Skeletal muscle satellite cell (primary cell): ENCODE results near the gene ATP9A.
"Not testable (repeated sequence)": the region's sequence is repeated elsewhere in the genome, so short reads cannot be mapped to it uniquely, and the experiment has no call there.

ENCODE experiments used
- H3K27me3 ChIP-seq: 2 replicates; pipeline ENCODE4 v1.7.0; 2013; ENCODE audit warnings: low read length; ENCODE audit not compliant: control insufficient read depth, insufficient read depth
- H3K36me3 ChIP-seq: 2 replicates; pipeline ENCODE4 v1.7.0; 2013; ENCODE audit warnings: mild to moderate bottlenecking, control low read depth, low read length; ENCODE audit not compliant: insufficient read depth
- H3K4me1 ChIP-seq: 2 replicates; pipeline ENCODE4 v1.7.0; 2013; ENCODE audit warnings: low read length; ENCODE audit not compliant: control insufficient read depth, insufficient read depth
- H3K4me2 ChIP-seq: 2 replicates; pipeline ENCODE4 v1.7.0; 2013; ENCODE audit warnings: mild to moderate bottlenecking, low read length
- H3K4me3 ChIP-seq: 2 replicates; pipeline ENCODE4 v1.7.0; 2013; ENCODE audit warnings: low read length
- H3K9ac ChIP-seq: 2 replicates; pipeline ENCODE4 v1.7.0; 2013; ENCODE audit warnings: mild to moderate bottlenecking, low read depth, low read length, moderate library complexity
- H3K9me3 ChIP-seq: replicated peaks from 2 replicates; pipeline ENCODE4 v1.7.0; 2013; ENCODE audit warnings: mild to moderate bottlenecking, control low read depth, low read length

ATP9A gene

DNA sequence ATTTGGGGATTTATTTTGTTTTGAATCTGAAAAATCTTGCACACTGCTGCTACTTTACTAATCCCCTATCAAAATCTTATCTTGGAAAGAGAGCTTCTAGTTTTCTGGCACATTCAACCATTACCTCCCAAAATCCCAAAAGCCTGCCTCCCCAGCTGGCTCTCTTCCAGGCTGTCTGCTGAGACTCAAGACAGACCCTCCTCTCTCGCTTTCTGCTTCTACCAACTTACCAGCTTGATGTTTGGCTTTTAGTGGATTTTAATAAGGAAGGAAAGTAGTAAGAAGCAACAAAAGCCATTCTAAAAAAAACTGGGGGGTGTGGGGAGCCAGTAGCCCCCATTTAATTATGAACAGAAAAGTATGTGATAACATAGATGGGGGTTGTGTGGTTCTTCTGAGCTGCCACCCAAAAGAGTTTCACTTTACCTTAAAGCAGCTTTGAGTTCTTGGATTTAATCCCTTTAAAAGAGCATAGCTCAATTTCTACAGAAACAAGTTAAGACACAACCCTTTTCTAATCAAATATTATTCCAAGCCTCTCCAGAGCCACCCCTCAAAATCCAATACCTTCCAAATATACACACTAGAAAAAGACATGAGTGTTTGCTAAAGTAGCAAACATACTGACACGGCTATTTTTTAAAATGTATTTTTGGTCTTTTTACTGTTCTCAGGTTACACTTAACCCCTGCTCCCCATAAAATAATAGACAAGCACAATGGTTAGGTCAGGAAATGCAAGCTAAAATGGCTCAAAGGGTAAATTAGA is 71.7 kb downstream of the ATP9A start:
- Histone ChIP-seq H3K4me1 (peaks cover 23% of the 10 kb centered on the region), H3K9me3 (no peaks in the 10 kb centered on the region), H3K4me2 (peak overlapping the region; percentile 39), H3K4me3 (no peak overlapping the region), H3K36me3 (no peaks in the 10 kb centered on the region), H3K27me3 (no peaks in the 10 kb centered on the region), H3K9ac (peak overlapping the region; percentile 4)

DNA sequence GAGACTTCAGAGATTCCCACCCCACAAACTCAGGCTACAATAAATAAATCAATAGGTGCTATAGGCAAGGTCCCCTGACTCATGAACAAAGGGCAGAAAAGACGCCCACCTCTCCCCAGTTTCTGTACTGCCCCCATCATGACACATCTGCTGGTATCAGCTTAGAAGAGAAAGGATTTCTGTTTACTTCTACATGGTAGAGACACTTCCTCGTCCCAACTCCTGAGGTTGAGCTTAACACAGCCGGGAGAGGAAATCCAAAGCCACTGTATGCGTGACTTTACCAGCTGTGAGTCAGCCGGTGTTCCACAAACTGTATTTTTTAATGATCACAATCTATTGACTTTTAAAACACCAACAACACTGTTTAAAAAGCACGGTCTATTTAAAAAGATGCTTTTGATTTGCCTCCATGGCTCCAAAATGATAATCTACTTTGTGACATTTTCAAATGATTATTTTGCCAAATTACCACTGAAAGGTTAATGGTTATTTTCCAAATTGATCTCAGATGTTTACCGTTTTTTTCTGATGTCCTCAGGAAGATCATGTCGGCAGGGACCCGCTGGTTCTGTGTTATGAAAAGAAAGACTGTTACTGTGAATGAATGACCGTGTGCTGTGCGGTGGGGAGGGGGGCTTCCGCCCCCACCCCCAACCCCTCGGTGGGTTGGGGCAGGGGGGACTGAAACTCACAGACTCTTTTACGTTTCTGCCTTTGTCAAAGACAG is 72.5 kb downstream of the ATP9A start:
- no peaks in the 10 kb centered on the region for H3K9me3 ChIP-seq
- no peak overlapping the region for H3K4me3 ChIP-seq
- H3K4me1 ChIP-seq = peaks cover 23% of the 10 kb centered on the region
- no peaks in the 10 kb centered on the region for H3K36me3 ChIP-seq
- H3K27me3 ChIP-seq = no peaks in the 10 kb centered on the region
- H3K9ac ChIP-seq = peak overlapping the region; percentile 11
- peak overlapping the region; percentile 39 for H3K4me2 ChIP-seq

- Histone ChIP-seq H3K4me2 (no peak overlapping the region), H3K9me3 (no peaks in the 10 kb centered on the region), H3K27me3 (no peaks in the 10 kb centered on the region), H3K9ac (no peak overlapping the region), H3K4me1 (peaks cover 23% of the 10 kb centered on the region), H3K36me3 (no peaks in the 10 kb centered on the region), H3K4me3 (no peak overlapping the region)
Observed at GRCh38 chr20:51692806-51693400, 75.3 kb downstream of the ATP9A start.

- Histone ChIP-seq H3K9ac (no peak overlapping the region), H3K4me2 (no peak overlapping the region), H3K27me3 (no peaks in the 10 kb centered on the region), H3K4me1 (peaks cover 20% of the 10 kb centered on the region), H3K4me3 (no peak overlapping the region), H3K9me3 (no peaks in the 10 kb centered on the region), H3K36me3 (no peaks in the 10 kb centered on the region)
Observed at GRCh38 chr20:51691703-51692102, 76.5 kb downstream of the ATP9A start.

DNA sequence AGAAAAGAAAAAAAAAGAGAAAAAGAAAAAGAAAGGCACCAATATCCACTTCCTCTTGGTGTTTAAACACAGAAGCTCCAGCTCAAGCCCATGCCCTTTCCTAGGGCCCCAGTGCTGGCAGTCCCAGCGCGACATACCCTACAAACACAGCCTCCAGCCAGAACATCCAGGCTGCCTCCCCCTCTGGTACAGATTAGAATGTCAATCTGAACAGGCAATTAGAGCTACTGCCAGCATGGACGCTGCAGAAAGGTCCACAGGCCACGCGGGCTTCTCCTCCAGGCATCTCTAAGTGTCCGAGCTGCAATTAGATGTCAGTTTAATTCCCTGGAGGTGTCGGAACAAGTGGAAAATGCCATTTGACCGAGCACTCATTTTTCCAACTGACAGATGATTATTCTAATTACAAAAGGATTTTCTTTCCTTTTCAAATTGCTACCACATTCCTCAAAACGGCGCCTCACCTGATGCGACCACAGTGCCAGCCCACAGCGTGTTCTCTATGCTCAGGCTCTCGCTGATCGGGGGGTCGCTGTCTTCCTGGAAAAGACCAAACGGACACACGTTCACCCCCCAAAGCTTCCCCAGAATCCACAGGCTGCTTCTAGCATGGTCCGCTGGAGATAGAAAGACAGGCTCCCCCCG is 79.5 kb downstream of the ATP9A start:
- Histone ChIP-seq H3K4me1 (peaks cover 6% of the 10 kb centered on the region), H3K9me3 (no peaks in the 10 kb centered on the region), H3K4me2 (no peak overlapping the region), H3K36me3 (no peaks in the 10 kb centered on the region), H3K27me3 (no peaks in the 10 kb centered on the region), H3K4me3 (no peak overlapping the region), H3K9ac (no peak overlapping the region)

- Histone ChIP-seq H3K27me3 (no peaks in the 10 kb centered on the region), H3K9me3 (no peaks in the 10 kb centered on the region), H3K4me1 (peaks cover 6% of the 10 kb centered on the region), H3K9ac (peak overlapping the region; percentile 1), H3K36me3 (no peaks in the 10 kb centered on the region), H3K4me3 (no peak overlapping the region), H3K4me2 (no peak overlapping the region)
Observed at GRCh38 chr20:51687630-51688029, 80.6 kb downstream of the ATP9A start.

DNA sequence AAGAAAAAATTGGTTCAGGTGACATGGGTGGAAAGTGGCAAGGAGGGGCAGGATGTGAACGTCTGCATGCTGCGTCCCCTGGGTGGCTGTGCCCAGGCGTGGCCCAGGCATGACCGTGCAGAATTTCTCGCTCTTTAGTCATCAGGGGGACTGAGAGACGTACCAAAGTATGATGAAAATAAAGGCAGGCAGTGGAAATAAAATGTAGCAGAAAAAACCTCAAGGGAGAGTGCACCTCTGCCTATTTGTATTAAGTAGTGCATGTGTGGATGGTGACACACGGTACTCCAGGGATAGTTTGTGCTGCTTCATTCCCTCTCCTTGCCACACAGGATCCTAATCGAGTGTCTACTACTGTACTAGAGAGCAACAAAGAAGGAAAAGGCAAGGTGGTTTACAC is 81.1 kb downstream of the ATP9A start:
- Histone ChIP-seq H3K4me3 (no peak overlapping the region), H3K9ac (peak overlapping the region; percentile 1), H3K27me3 (no peaks in the 10 kb centered on the region), H3K9me3 (no peaks in the 10 kb centered on the region), H3K4me2 (no peak overlapping the region), H3K4me1 (peaks cover 6% of the 10 kb centered on the region), H3K36me3 (no peaks in the 10 kb centered on the region)

- not testable (repeated sequence) for H3K4me1 ChIP-seq, H3K36me3 ChIP-seq, H3K9ac ChIP-seq, H3K4me2 ChIP-seq, H3K27me3 ChIP-seq, H3K9me3 ChIP-seq, H3K4me3 ChIP-seq
Observed at GRCh38 chr20:51685494-51685893, 82.7 kb downstream of the ATP9A start.

DNA sequence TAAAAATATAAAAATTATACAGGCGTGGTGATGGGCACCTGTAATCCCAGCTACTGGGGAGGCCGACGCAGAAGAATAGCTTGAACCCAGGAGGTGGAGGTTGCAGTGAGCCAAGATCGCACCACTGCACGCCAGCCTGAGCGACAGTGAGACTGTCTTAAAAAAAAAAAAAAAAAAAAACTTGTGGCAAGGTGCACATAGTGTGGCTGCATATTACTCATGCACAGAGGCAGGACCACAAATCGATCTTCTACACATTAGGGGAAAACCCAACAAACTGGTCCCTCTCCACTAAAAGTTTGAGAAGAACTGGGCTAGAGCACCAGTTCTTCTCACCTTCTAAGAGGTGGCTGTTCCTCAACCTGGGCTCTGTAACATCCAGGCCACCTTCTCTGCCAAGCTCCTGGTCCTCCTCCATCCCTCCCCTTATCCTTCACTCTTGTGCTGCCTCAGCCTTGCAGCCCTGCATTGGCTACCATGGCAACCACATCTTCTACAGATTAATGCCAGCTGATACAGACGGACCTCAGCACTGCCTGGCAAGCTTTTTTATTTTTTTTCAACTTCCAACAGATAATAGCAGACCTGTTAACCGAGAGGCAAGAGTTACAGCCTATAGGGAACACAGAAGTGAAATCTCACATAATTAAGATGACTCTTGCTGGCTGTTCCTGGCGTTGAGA is 88.0 kb downstream of the ATP9A start:
- no peaks in the 10 kb centered on the region for H3K4me1 ChIP-seq
- no peaks in the 10 kb centered on the region for H3K9me3 ChIP-seq
- H3K36me3 ChIP-seq = no peaks in the 10 kb centered on the region
- no peak overlapping the region for H3K4me2 ChIP-seq
- H3K9ac ChIP-seq = no peak overlapping the region
- H3K4me3 ChIP-seq = no peak overlapping the region
- no peaks in the 10 kb centered on the region for H3K27me3 ChIP-seq

DNA sequence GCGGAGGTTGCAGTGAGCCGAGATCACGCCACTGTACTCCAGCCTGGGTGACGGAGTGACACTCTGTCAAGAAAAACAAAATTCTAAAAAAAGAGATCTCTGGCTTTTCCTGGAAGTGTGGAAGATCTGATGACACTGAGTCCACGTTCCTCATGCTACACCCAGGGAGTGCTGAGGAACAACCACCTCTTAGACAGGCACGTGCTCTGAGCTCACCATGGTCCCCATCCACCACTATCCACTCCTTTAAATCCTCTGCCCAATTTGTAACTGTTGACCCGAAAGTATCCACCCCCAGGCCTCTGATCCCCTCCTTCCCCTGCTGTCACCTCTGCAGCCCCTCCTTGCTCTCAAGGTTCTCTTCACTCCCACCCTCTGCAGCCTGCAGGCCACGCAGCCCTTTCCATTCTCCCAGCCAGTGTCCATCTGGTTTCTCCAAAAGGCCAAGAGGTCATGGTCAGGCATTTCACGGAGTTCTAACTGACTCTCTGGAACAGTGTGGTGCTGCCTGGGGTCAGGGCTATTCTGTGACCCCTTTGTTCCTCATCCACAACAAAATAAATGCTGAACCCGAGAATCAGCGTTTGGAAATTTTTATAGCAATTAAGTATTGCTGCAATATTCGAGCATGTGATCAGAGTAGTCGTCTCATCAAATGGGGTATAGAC is 88.8 kb downstream of the ATP9A start:
- Histone ChIP-seq H3K4me3 (no peak overlapping the region), H3K9ac (no peak overlapping the region), H3K36me3 (no peaks in the 10 kb centered on the region), H3K27me3 (no peaks in the 10 kb centered on the region), H3K4me2 (no peak overlapping the region), H3K4me1 (no peaks in the 10 kb centered on the region), H3K9me3 (no peaks in the 10 kb centered on the region)
